Activated CD4-positive, CD25-positive, alpha-beta regulatory T cell treated with anti-CD3 and anti-CD28 coated beads, Interleukin-2, amount 50 U/mL, for 16 hours (primary cell): ENCODE results near the gene PTGFRN.

ENCODE experiments used
- DNase-seq: peaks from one replicate; pipeline ENCODE4 v3.0.0-alpha.2; 2020; ENCODE audit warnings: low read depth, low spot score

Gene PTGFRN

GRCh38 chr1:116943438-116943837, 33.7 kb downstream of the PTGFRN start:
- DNase-seq, result no peak

- no peak for DNase-seq
Observed at GRCh38 chr1:116944613-116945012, 34.9 kb downstream of the PTGFRN start.

GRCh38 chr1:116945421-116945820, 35.7 kb downstream of the PTGFRN start:
- DNase-seq, result no peak

- no peak for DNase-seq
Observed at GRCh38 chr1:116945996-116946395, 36.3 kb downstream of the PTGFRN start.

GRCh38 chr1:116947092-116947860, 37.6 kb downstream of the PTGFRN start:
- DNase-seq, result no peak

- DNase-seq, result no peak
Observed at GRCh38 chr1:116948046-116948445, 38.3 kb downstream of the PTGFRN start.

GRCh38 chr1:116948642-116949041, 38.9 kb downstream of the PTGFRN start:
- DNase-seq, result no peak

GRCh38 chr1:116949213-116949985, 39.7 kb downstream of the PTGFRN start:
- no peak for DNase-seq

- DNase-seq, result no peak
Observed at GRCh38 chr1:116950517-116951199, 40.9 kb downstream of the PTGFRN start.

- DNase-seq, result no peak
Observed at GRCh38 chr1:116951200-116951935, 41.7 kb downstream of the PTGFRN start.

GRCh38 chr1:116952738-116953275, 43.1 kb downstream of the PTGFRN start:
- DNase-seq, result no peak

- DNase-seq, result no peak
Observed at GRCh38 chr1:116954440-116954839, 44.7 kb downstream of the PTGFRN start.

- DNase-seq, result no peak
Observed at GRCh38 chr1:116956378-116956777, 46.7 kb downstream of the PTGFRN start.

- DNase-seq, result no peak
Observed at GRCh38 chr1:116957646-116958045, 47.9 kb downstream of the PTGFRN start.

GRCh38 chr1:116958110-116958509, 48.4 kb downstream of the PTGFRN start:
- no peak for DNase-seq

GRCh38 chr1:116958977-116959376, 49.3 kb downstream of the PTGFRN start:
- DNase-seq, result no peak

- DNase-seq, result no peak
Observed at GRCh38 chr1:116961606-116962005, 51.9 kb downstream of the PTGFRN start.

GRCh38 chr1:116962987-116963639, 53.4 kb downstream of the PTGFRN start:
- no peak for DNase-seq

- no peak for DNase-seq
Observed at GRCh38 chr1:116966791-116967190, 57.1 kb downstream of the PTGFRN start.

GRCh38 chr1:116968724-116969123, 59.0 kb downstream of the PTGFRN start:
- no peak for DNase-seq
